Lung (tissue), 12 donors: ENCODE data around the gene SLC66A1. TPM values are rescaled to one million over a fixed set of nuclear protein-coding genes. Genes with fewer than 3 reads are reported as not detected.

Source experiments
- ATAC-seq: fragments of 200-7000 bp; cut with Tn5 transposase; one replicate; pipeline ENCODE4 v1.9.1; 2020; ENCODE audit warnings: moderate number of reproducible peaks; ENCODE audit not compliant: insufficient read depth, low FRiP score
- DNase-seq, 3 donors: peaks; one replicate each; pipeline ENCODE4 v3.0.0-alpha.2; 2013 to 2017
- H3K27ac ChIP-seq, 2 donors: one replicate each; pipeline ENCODE4 v1.5.1; 2013; ENCODE audit warnings: mild to moderate bottlenecking in 2 of 2, moderate library complexity in 2 of 2, control low read depth in 1 of 2, inconsistent platforms in 1 of 2, low read depth in 1 of 2, low read length in 1 of 2
- H3K27me3 ChIP-seq, 3 donors: one replicate each; pipeline ENCODE4 v1.5.1; 2013; ENCODE audit warnings: low read length in 2 of 3; ENCODE audit not compliant: control insufficient read depth in 3 of 3, insufficient read depth in 3 of 3
- H3K36me3 ChIP-seq, 4 donors: one replicate each; pipeline ENCODE4 v1.5.1; 2013; ENCODE audit warnings: low read length in 4 of 4, mild to moderate bottlenecking in 1 of 4, moderate library complexity in 1 of 4; ENCODE audit not compliant: control insufficient read depth in 4 of 4, insufficient read depth in 4 of 4
- H3K4me1 ChIP-seq, 5 donors: one replicate each; pipeline ENCODE4 v1.5.1; 2013; ENCODE audit warnings: low read length in 5 of 5, mild to moderate bottlenecking in 2 of 5, moderate library complexity in 1 of 5; ENCODE audit not compliant: control insufficient read depth in 5 of 5, insufficient read depth in 5 of 5
- H3K4me3 ChIP-seq: one replicate; pipeline ENCODE4 v1.5.1; 2013; ENCODE audit warnings: mild to moderate bottlenecking, control low read depth, moderate library complexity
- H3K9ac ChIP-seq, 2 donors: one replicate each; pipeline ENCODE4 v1.5.1; 2013; ENCODE audit warnings: low read length in 2 of 2, control low read depth in 1 of 2; ENCODE audit not compliant: insufficient read depth in 1 of 2
- H3K9me3 ChIP-seq, 4 donors: one replicate each; pipeline ENCODE4 v1.5.1; 2013; ENCODE audit warnings: low read length in 3 of 4, mild to moderate bottlenecking in 1 of 4, moderate library complexity in 1 of 4; ENCODE audit not compliant: control insufficient read depth in 4 of 4, insufficient read depth in 3 of 4
- CTCF ChIP-seq: IDR thresholded peaks from 2 replicates; pipeline ENCODE4 v1.5.1; 2012; ENCODE audit warnings: mild to moderate bottlenecking; ENCODE audit errors: control extremely low read depth, extremely low read depth
- WGBS, 2 donors: extraction: QIAGEN DNeasy Blood & Tissue Kit; methylation state at CpG; one replicate each; pipeline ENCODE4 v1.1.7; 2013; 5-methylcytosine and 5-hydroxymethylcytosine counted together
- polyA plus RNA-seq, 2 donors: library from polyadenylated mRNA; stranded (reverse); fragments of 200-250 nt; gene quantifications; one replicate each; pipeline ENCODE4 v1.2.1, GENCODE V29; 2013
- total RNA-seq, 2 donors: library from RNA; depleted of rRNA in 1 of 2; stranded (reverse); fragments of >200 nt in 1 of 2; gene quantifications; one replicate each; pipeline ENCODE4 v1.2.1, GENCODE V29; 2014 to 2021
- donor health status: control.
- donor health status: control.
- donor health status: Bipolar disorder and iron deficiency.
- donor health status: healthy.
- donor health status: DM: yes; HTN: yes; CAD: no.

Gene SLC66A1
- total and polyA plus RNA-seq, 4 donors: 15.9 to 22.4 (median 20.3) TPM

- peaks cover 0 to 5% (median 0%) of the 10 kb centered on the region in 5 donors for H3K4me1 ChIP-seq
- ATAC-seq (no peak), DNase-seq (no peak)
- no peak overlapping the region for H3K9ac ChIP-seq
- 92 to 93% methylated on average over 7 of the region's 7 CpGs for WGBS, 2 donors
- no peaks in the 10 kb centered on the region for H3K27me3 ChIP-seq
- H3K36me3 ChIP-seq: peaks cover 2 to 24% (median 5%) of the 10 kb centered on the region in 4 donors
- H3K9me3 ChIP-seq: no peaks in the 10 kb centered on the region
- no peak overlapping the region for H3K4me3 ChIP-seq
- no peak overlapping the region for H3K27ac ChIP-seq
- TF ChIP-seq CTCF: no peak
These were observed 24.4 kb downstream of the SLC66A1 start for GRCh38 chr1:19336543-19336942.

GRCh38 chr1:19337289-19337688, 25.2 kb downstream of the SLC66A1 start:
- H3K27ac ChIP-seq: no peak overlapping the region
- H3K27me3 ChIP-seq: no peaks in the 10 kb centered on the region
- whole genome bisulfite sequencing, 2 donors: 90 to 92% methylated on average over 4 of the region's 4 CpGs
- DNase-seq (no peak), ATAC-seq (no peak)
- peaks cover 0 to 5% (median 0%) of the 10 kb centered on the region in 5 donors for H3K4me1 ChIP-seq
- no peak for TF ChIP-seq CTCF
- H3K4me3 ChIP-seq: no peak overlapping the region
- no peaks in the 10 kb centered on the region for H3K9me3 ChIP-seq
- H3K9ac ChIP-seq: no peak overlapping the region
- H3K36me3 ChIP-seq: peaks cover 0 to 25% (median 5%) of the 10 kb centered on the region in 4 donors

GRCh38 chr1:19338323-19338762, 26.2 kb downstream of the SLC66A1 start:
- TF ChIP-seq CTCF: no peak
- Histone ChIP-seq H3K9me3 (no peaks in the 10 kb centered on the region), H3K4me1 (peaks cover 0 to 5% (median 0%) of the 10 kb centered on the region in 5 donors), H3K36me3 (peaks cover 3 to 33% (median 8%) of the 10 kb centered on the region in 4 donors), H3K27ac (no peak overlapping the region), H3K9ac (no peak overlapping the region), H3K4me3 (no peak overlapping the region), H3K27me3 (no peaks in the 10 kb centered on the region)
- WGBS, 2 donors: 86 to 90% methylated on average over 27 of the region's 27 CpGs
- DNase-seq: peak in 1 of 3 donors; percentile 27
- no peak for ATAC-seq
